GM12872 (cell line): ENCODE data around the gene TFPI.

Source experiments
- CTCF ChIP-seq: IDR thresholded peaks from 3 replicates; pipeline ENCODE4 v1.5.1; 2011; ENCODE audit warnings: low read depth, mild to moderate bottlenecking, low read length, moderate library complexity; ENCODE audit not compliant: insufficient read depth

Gene TFPI

GRCh38 chr2:187466129-187466792, 88.0 kb downstream of the TFPI start:
- TF ChIP-seq CTCF = no peak

GRCh38 chr2:187462839-187463238, 91.4 kb downstream of the TFPI start:
- TF ChIP-seq CTCF = no peak

DNA sequence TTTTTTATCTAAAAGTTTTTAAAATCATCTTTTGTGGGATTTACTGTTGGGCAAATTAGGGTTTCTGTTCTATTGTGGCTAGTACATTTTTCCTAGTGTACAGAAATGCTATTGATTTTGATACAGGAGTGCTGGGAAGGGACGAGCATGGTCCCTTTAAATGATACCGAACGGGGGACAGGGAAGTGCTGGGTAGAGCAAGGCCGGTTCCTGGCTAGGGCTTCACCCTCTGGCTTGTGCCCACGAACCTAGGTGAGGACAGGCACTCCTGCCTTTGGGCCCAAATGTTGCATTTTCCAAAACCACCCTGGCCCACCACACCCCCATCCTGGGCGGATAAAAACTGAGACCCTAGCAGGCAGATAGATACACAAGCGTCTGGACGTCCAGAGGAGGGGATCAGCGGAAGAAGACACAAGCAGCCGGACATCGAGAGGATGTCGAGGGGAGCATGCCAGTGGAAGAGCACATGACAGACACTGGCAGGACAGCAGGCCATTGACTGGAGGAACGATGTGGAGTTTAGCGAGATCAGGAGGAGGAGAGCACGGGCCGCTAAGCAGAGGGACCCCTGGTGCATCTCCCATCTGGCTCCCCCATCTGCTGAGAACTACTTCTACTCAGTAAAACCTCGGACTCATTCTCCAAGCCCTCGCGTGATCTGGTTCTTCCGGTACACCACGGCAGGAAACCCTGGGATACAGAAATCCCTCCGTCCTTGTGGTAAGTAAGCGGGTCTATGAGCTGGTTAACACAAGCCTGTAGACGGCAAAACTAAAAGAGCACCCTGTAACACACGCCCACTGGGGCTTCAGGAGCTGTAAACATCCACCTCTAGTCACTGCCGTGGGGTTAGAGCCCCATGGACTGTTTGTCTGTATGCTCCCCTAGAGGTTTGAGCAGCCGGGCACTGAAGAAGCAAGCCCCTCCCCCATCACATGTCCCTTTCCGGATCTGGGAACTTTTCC, 92.7 kb downstream of the TFPI start:
- TF ChIP-seq CTCF = no peak

DNA sequence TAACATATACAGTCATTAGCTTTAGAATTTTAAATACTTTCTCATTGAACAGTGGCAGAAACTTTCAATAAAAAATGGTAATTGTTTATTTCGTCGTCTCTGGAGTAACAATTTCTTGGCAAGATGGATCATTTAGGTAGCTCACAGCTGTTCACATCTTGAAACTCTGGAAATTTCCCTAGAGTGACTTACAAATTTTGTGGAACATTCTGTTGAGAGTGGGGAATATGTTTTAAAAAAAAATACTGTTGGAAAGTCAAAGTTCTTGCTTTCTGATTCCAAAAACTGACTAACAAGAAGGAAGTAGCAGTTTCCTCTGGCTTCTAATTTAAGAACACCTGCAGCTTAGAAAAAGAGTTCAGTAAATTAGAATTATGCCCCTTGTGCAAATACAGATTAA, 95.0 kb downstream of the TFPI start:
- TF ChIP-seq CTCF = no peak

- peak; percentile 24; the same call in 1 of the 3 replicates for TF ChIP-seq CTCF
These were observed 101.1 kb downstream of the TFPI start for GRCh38 chr2:187453078-187453641.

DNA sequence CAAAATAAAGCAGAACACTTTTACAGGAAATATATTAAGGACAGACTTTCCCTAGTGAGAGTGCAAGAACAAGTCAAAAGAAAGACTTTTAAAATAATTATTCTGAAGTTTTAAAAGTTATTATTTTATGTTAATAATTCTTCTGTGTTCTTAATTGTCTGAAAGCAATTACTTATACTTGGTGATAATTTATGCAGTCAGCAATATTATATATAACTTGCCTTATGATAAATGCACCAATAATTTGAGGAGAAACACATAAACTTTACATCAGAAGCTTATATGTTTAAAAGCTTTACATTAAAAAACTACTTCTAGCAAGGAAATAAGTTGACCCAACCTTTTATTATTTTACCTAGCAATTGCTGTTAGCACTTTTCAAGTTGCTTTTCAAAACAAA, 102.7 kb downstream of the TFPI start:
- no peak for TF ChIP-seq CTCF

GRCh38 chr2:187447336-187447735, 106.9 kb downstream of the TFPI start:
- TF ChIP-seq CTCF = no peak
